Upper lobe of right lung (tissue), 1 donor: ENCODE measurements around the gene CSRP1. TPM values are rescaled to one million over a fixed set of nuclear protein-coding genes. Genes with fewer than 3 reads are reported as not detected.

Experiments
- ATAC-seq: fragments of 200-7000 bp; cut with Tn5 transposase; one replicate; pipeline ENCODE4 v1.9.1; 2020; ENCODE audit warnings: mild to moderate bottlenecking, moderate library complexity
- DNase-seq: peaks from one replicate; pipeline ENCODE4 v3.0.0-alpha.2; 2020
- H3K27ac ChIP-seq: fragments of 200-600 bp; one replicate; pipeline ENCODE4 v1.8.0; 2022
- H3K27me3 ChIP-seq: fragments of 200-600 bp; one replicate; pipeline ENCODE4 v1.8.0; 2022; ENCODE audit warnings: mild to moderate bottlenecking
- H3K36me3 ChIP-seq: fragments of 200-600 bp; one replicate; pipeline ENCODE4 v1.8.0; 2022
- H3K4me1 ChIP-seq: fragments of 200-600 bp; one replicate; pipeline ENCODE4 v1.8.0; 2022
- H3K4me3 ChIP-seq: fragments of 200-600 bp; one replicate; pipeline ENCODE4 v1.8.0; 2022; ENCODE audit warnings: mild to moderate bottlenecking
- H3K9me3 ChIP-seq: fragments of 200-600 bp; one replicate; pipeline ENCODE4 v1.8.0; 2022
- intact Hi-C: fragments of 100-400 bp; cut with DNase I; formaldehyde crosslinking; loops from one replicate; pipeline ENCODE4 v1.11.0; 2022
- long read RNA-seq: library from polyadenylated mRNA; unstranded; transcript quantifications from one replicate; pipeline ENCODE4 v2.0.0, GENCODE V29; 2021
- total RNA-seq: library from RNA; stranded (reverse); fragmentation: NEBNext Ultra II Directional; extraction: Animal tissue kit (Norgen Biotek cat#: 25700); gene quantifications from one replicate; pipeline ENCODE4 v1.2.1, GENCODE V29; 2021
- TF ChIP-seq, protein P1 (sequence below): fragments of 200-600 bp; IDR thresholded peaks from one replicate; pipeline ENCODE4 v1.8.0; 2022; ENCODE audit warnings: antibody characterized with exemption
- donor health status: DM: no; HTN: yes; CAD: no; lungs with severe emphysema.

Gene CSRP1
- total RNA-seq: 280 TPM
- long read RNA-seq, full-length matches to known transcripts: 288 of 322 reads
- long read RNA-seq, partial matches to known transcripts: 14 of 322 reads
- long read RNA-seq, other reads (novel, unspliced or antisense): 20 of 322 reads

DNA sequence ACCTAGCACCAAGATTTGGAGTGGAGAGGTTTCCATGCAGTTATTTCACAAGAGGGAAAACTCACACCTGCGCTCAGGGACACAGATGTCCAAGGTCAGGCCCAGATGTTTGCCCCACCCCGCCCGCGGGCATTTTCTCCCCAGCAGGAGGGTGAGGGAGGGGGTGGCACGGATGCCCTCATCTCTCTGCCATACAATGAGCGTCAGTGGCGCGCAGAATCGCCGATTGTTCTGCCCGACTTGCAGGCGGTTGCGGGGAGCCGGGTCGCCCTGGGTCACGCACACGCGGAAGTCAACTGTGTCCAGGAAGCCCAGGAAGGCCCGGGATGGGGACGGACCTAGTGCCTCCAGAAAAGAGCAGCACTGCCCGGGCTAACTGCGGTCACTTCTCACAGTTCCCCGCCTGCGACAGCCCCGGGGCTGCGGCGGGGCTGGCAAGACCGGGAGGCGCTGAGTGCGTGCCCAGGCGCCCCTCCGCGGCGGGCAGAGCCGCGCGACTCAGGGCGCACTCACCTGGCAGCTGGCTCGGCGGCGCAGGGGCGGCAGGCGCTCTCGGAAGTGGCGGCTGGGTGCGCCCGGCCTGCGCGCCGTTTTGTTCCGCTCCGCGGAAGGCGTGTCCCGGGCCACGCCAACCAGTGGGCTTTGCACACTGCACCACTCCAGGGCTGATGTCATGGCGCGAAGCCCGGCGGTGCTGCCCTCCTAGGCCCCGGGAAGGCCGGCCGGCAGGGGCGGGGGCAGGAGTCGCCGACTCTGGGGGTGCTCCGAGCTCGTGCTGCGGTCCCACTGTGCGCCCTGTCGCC is at the start of gene CSRP1:
TSS of gene CSRP1 (minus strand) at position 567 of the 803 bp plus-strand sequence. CDS start 10,820 bp downstream, outside the sequence.
- Histone ChIP-seq H3K27ac (peak within 1 kb of the TSS; percentile 93), H3K36me3 (no peaks in the 10 kb centered on the region), H3K4me1 (peaks cover 59% of the 10 kb centered on the region), H3K4me3 (peak within 1 kb of the TSS; percentile 88), H3K9me3 (no peaks in the 10 kb centered on the region), H3K27me3 (no peaks in the 10 kb centered on the region)
- DNase-seq: peak; percentile 95
- ATAC-seq: peak; percentile 92
- TF ChIP-seq, protein P1, sequence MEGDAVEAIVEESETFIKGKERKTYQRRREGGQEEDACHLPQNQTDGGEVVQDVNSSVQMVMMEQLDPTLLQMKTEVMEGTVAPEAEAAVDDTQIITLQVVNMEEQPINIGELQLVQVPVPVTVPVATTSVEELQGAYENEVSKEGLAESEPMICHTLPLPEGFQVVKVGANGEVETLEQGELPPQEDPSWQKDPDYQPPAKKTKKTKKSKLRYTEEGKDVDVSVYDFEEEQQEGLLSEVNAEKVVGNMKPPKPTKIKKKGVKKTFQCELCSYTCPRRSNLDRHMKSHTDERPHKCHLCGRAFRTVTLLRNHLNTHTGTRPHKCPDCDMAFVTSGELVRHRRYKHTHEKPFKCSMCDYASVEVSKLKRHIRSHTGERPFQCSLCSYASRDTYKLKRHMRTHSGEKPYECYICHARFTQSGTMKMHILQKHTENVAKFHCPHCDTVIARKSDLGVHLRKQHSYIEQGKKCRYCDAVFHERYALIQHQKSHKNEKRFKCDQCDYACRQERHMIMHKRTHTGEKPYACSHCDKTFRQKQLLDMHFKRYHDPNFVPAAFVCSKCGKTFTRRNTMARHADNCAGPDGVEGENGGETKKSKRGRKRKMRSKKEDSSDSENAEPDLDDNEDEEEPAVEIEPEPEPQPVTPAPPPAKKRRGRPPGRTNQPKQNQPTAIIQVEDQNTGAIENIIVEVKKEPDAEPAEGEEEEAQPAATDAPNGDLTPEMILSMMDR: no peak
- intact Hi-C loops: loop anchor here (10.0 kb wide), 1 partner anchor 62 kb away; no protein-coding TSS in a partner anchor

DNA sequence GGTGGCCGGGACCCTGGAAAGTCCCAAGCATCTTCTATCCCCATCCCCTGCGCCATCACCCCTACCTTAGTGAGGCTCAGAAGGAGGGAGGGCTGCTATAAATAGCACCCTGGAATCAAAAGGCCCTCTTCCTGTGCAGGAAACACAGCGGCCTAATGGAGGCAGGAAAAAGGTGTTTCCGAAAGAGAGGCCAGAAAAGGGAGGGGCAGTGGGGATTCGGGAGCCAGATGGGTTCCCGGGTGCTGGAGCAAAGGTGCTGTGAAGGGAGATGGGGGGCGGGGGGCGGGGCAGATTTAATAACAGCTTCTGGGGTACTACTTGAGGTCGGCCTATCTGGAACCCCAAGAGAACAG is 48.6 kb upstream of the CSRP1 start:
- intact Hi-C loops: loop anchor here (5.0 kb wide), 1 partner anchor 237 kb away; no protein-coding TSS in a partner anchor
- DNase-seq (no peak), ATAC-seq (no peak)
- H3K36me3 ChIP-seq: no peaks in the 10 kb centered on the region
- no peak overlapping the region for H3K4me3 ChIP-seq
- H3K27ac ChIP-seq: peak overlapping the region; percentile 4
- peaks cover 23% of the 10 kb centered on the region for H3K4me1 ChIP-seq
- TF ChIP-seq, protein P1: no peak
- H3K27me3 ChIP-seq: no peaks in the 10 kb centered on the region
- H3K9me3 ChIP-seq: no peaks in the 10 kb centered on the region

DNA sequence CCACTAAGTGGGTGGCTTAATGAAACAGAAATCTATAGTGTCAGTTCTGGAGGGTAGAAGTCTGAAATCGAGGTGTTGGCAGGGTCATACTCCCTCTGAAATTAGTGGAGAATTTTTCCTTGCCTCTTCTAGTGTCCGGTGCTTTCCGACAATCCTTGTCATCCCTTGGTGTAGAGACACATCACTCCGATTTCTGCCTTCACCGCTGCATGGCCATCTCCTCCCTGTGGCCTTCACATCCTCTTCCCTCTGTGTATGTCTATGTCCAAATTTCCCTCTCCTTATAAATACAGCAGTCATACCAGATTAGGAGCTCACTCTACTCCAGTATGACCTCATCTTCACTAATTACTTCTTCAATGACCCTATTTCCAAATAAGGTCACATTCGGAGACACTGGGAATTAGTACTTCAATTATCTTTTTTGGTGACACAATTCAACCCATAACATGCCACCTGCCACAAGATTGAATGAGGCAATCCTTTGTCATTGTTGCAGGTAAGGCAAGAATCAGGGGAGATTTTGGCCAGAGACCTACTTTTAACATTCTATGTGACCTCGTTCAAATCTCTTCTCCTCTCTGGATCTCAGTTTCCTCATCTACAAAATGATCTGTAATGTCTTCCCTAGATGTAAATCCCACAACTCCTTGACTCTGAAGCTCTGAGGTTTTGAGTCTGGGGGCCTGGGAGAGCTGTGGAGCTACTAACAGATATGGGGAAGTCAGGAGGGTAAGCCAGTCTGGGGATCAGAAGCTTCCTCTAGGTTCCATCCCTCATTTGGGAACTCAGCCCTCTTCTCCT is 48.1 kb upstream of the CSRP1 start:
- Histone ChIP-seq H3K36me3 (no peaks in the 10 kb centered on the region), H3K27ac (peak overlapping the region; percentile 40), H3K4me3 (no peak overlapping the region), H3K4me1 (peaks cover 21% of the 10 kb centered on the region), H3K9me3 (no peaks in the 10 kb centered on the region), H3K27me3 (no peaks in the 10 kb centered on the region)
- intact Hi-C loops: loop anchor here (5.0 kb wide), 1 partner anchor 237 kb away; no protein-coding TSS in a partner anchor
- TF ChIP-seq, protein P1: no peak
- DNase-seq: no peak
- no peak for ATAC-seq

DNA sequence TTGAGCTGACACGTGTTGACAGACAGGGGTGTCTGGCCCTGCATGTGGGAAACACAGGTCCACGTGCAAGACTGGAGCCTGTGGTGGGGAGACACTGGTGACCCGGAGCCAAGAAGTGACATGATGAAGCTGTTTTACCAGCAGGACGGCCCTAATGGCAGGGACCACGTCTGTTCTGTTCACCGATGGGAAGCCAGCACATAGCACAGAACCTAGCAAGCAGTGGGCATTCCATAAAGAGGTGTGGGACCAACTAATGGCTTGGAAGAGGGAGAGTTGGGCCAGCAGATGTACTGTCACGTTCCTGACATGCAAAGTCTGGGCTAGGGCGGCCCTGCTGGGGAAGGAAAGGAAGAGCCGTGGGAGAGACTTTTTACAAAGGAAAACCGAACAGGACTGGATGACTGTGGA is 47.3 kb upstream of the CSRP1 start:
- peak overlapping the region; percentile 40 for H3K27ac ChIP-seq

More for the DNA sequence above, 47.3 kb upstream of the CSRP1 start:
- DNase-seq (no peak), ATAC-seq (no peak)
- Histone ChIP-seq H3K9me3 (no peaks in the 10 kb centered on the region), H3K36me3 (no peaks in the 10 kb centered on the region), H3K27me3 (no peaks in the 10 kb centered on the region), H3K4me3 (no peak overlapping the region), H3K4me1 (peaks cover 19% of the 10 kb centered on the region)
- intact Hi-C loops: no loop called here
- TF ChIP-seq, protein P1: no peak
